Measurements from ENCODE around the gene PRKD1. TPM values are rescaled to one million over a fixed set of nuclear protein-coding genes. Genes with fewer than 3 reads are reported as not detected.

The PRKD1 gene
- total RNA-seq, 1 donor from 2014 or later, result 17.2 TPM

DNA sequence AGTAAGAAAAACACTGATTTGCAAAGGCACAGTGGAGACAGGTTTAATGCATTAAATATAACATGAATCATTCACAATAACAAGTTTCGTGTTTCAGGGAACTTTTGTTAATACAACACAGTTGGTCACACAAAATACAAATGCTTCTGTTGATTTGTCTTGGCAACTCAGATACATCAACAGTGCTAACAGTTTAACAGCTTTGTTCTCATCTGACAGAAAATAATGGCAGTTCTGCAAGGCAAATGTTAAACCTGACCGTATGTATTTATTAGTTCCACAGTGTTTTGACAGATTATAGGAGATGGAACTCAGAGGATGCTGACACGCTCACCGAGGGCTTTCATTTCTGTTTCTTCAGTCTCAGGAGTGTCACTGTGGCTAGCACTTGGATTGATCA lies 350.7 kb downstream of the PRKD1 start:
- intact Hi-C loops (cut with DNase I), result no loop called here
- Histone ChIP-seq H3K27ac (no peak overlapping the region), H3K27me3 (no peaks in the 10 kb centered on the region), H3K4me3 (no peak overlapping the region), H3K9me3 (no peaks in the 10 kb centered on the region), H3K36me3 (peaks cover 9% of the 10 kb centered on the region), H3K4me1 (no peaks in the 10 kb centered on the region)
- DNase-seq (no peak), ATAC-seq (no peak)
- TF ChIP-seq, protein P1, sequence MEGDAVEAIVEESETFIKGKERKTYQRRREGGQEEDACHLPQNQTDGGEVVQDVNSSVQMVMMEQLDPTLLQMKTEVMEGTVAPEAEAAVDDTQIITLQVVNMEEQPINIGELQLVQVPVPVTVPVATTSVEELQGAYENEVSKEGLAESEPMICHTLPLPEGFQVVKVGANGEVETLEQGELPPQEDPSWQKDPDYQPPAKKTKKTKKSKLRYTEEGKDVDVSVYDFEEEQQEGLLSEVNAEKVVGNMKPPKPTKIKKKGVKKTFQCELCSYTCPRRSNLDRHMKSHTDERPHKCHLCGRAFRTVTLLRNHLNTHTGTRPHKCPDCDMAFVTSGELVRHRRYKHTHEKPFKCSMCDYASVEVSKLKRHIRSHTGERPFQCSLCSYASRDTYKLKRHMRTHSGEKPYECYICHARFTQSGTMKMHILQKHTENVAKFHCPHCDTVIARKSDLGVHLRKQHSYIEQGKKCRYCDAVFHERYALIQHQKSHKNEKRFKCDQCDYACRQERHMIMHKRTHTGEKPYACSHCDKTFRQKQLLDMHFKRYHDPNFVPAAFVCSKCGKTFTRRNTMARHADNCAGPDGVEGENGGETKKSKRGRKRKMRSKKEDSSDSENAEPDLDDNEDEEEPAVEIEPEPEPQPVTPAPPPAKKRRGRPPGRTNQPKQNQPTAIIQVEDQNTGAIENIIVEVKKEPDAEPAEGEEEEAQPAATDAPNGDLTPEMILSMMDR (IDR thresholded peaks at IDR 0.05), result no peak

DNA sequence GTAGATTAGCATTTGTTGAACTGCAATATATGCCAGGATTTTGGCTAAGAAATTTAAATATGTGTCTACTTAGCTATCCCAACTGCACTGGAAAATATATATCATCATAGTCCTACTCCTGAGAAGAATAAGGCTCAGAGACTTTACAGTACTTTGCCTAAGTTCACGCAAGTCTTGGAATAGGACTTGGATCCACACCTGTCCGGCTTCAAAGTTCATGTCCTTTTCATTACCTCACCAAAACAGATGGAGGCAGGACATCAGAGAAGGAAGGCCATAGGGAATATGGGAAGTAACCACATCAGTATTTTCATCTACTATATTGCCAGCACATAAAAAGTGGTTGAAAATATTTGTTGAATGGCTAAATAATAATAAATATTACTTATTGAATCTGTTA lies 358.5 kb downstream of the PRKD1 start:
- TF ChIP-seq, protein P1 (IDR thresholded peaks at IDR 0.05), result no peak
- no peak overlapping the region for H3K27ac ChIP-seq
- H3K4me3 ChIP-seq, result no peak overlapping the region
- no peak for ATAC-seq
- intact Hi-C loops (cut with DNase I), result no loop called here
- no peak for DNase-seq
- peaks cover 13% of the 10 kb centered on the region for H3K9me3 ChIP-seq
- H3K27me3 ChIP-seq, result no peaks in the 10 kb centered on the region
- no peaks in the 10 kb centered on the region for H3K4me1 ChIP-seq
- H3K36me3 ChIP-seq, result no peaks in the 10 kb centered on the region

DNA sequence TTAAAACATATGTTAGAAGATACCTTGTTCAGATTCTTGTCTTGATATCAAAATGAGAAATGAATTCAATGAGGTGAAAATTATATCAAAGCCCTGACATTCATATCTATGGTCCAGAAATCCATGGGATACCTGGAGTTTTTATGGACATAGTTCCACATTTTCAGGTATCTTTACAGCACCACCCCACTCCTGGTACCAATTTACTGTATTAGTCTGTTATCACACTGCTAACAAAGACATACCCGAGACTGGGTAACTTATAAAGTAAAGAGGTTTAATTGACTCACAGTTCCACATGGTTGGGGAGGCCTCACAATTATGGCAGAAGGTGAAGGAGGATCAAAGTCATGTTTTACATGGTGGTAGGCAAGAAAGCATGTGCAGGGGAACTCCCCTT lies 361.5 kb downstream of the PRKD1 start:
- peaks cover 13% of the 10 kb centered on the region for H3K9me3 ChIP-seq
- TF ChIP-seq, protein P1 (IDR thresholded peaks at IDR 0.05), result no peak
- H3K4me1 ChIP-seq, result no peaks in the 10 kb centered on the region
- H3K4me3 ChIP-seq, result no peak overlapping the region
- H3K27me3 ChIP-seq, result no peaks in the 10 kb centered on the region
- no peaks in the 10 kb centered on the region for H3K36me3 ChIP-seq
- intact Hi-C loops (cut with DNase I), result no loop called here
- no peak overlapping the region for H3K27ac ChIP-seq
- no peak for ATAC-seq
- no peak for DNase-seq

DNA sequence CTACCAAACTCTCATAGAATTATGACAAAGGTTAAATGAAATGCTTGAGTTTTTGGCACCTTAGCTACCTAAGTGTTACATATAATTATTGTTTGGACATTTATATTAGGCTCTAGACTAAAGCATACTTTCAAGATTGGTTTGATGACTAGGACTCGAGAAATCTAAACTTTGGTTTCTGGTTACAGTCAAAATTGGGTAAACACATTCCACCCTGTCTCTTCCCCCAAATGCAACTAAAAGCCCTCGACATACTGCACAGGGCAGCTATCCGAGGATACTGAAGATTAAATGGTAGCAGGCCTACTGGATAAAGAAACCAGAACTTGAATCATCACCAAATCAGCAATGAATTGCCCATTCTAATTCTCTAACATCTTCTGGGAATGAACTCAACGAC lies 369.1 kb downstream of the PRKD1 start:
- Histone ChIP-seq H3K4me1 (no peaks in the 10 kb centered on the region), H3K4me3 (no peak overlapping the region), H3K27me3 (no peaks in the 10 kb centered on the region), H3K36me3 (no peaks in the 10 kb centered on the region), H3K9me3 (no peaks in the 10 kb centered on the region), H3K27ac (no peak overlapping the region)
- TF ChIP-seq, protein P1 (IDR thresholded peaks at IDR 0.05), result no peak
- DNase-seq (no peak), ATAC-seq (no peak)
- intact Hi-C loops (cut with DNase I), result no loop called here

DNA sequence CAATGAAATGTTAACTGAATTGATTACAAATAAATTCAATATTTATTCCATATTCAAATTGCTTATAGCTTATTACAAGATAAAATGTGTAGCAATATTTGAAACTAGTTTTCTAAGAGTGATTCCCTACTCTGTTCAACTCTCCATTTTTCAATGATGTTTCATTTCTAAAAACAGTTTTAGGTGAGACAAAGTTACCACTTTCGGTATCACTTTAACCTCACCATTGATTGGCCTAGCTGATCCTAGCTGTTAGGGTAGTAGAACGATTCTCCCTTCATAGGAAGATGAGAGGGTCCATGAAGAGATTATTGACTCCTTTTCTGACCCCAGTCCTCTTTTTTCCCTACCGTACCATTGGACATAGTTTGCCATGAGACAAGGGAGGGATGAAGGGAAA lies 373.3 kb downstream of the PRKD1 start:
- Histone ChIP-seq H3K4me1 (no peaks in the 10 kb centered on the region), H3K27ac (no peak overlapping the region), H3K27me3 (no peaks in the 10 kb centered on the region), H3K36me3 (no peaks in the 10 kb centered on the region), H3K9me3 (no peaks in the 10 kb centered on the region), H3K4me3 (no peak overlapping the region)
- DNase-seq (no peak), ATAC-seq (no peak)
- TF ChIP-seq, protein P1 (IDR thresholded peaks at IDR 0.05), result no peak
- intact Hi-C loops (cut with DNase I), result no loop called here

DNA sequence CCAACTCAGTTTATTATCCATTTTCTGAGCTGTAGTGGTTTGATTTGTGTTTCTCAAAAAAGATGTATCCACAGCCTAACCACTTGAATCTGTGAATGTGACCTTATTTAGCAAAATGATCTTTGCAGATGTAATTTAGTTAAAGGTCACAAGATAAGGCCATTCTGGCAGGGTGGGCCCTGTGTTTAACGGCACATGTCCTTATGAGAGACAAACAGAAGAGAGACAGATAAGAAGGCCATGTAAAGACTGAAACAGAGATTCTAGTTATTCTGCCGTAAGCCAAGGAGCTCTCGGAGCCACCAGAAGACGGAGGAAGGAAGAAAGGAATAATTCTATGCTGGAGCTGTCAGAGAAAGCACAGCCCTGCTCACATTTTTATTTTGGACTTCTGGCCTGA lies 374.2 kb downstream of the PRKD1 start:
- Histone ChIP-seq H3K9me3 (no peaks in the 10 kb centered on the region), H3K27me3 (no peaks in the 10 kb centered on the region), H3K4me1 (no peaks in the 10 kb centered on the region), H3K36me3 (no peaks in the 10 kb centered on the region), H3K4me3 (no peak overlapping the region), H3K27ac (no peak overlapping the region)
- intact Hi-C loops (cut with DNase I), result no loop called here
- TF ChIP-seq, protein P1 (IDR thresholded peaks at IDR 0.05), result no peak
- DNase-seq (no peak), ATAC-seq (no peak)

Data from upper lobe of right lung (tissue), 1 donor.